A549 (cell line): ENCODE data around the gene VWA5B2. TPM values are rescaled to one million over a fixed set of nuclear protein-coding genes. Genes with fewer than 3 reads are reported as not detected.

Experiments used
- ATAC-seq, 2 experiments: fragments of 200-7000 bp in 1 of 2; fragments of >200 bp in 1 of 2; cut with Nextera tagmentation in 1 of 2; cut with Tn5 transposase in 1 of 2; 3 replicates each; pipeline versions ENCODE4 v1.8.0 to v1.9.1; 2018 to 2020; ENCODE audit warnings: mild to moderate bottlenecking in 1 of 2, moderate library complexity in 1 of 2
- CTCF ChIA-PET: fragments of 300-600 bp; sonication (Branson Sonifier 250); formaldehyde crosslinking; extraction: SDS; loops from one replicate; lab custom pipeline; 2021; ENCODE audit warnings: antibody characterized with exemption, inconsistent platforms; lab: Yijun Ruan, JAX
- POLR2A ChIA-PET: fragments of 350-600 bp; formaldehyde crosslinking; extraction: SDS; loops from one replicate; lab custom pipeline; 2021; ENCODE audit warnings: antibody characterized with exemption, inconsistent platforms; lab: Yijun Ruan, JAX
- DNase-seq, 2 experiments: peaks; one replicate each; pipeline versions ENCODE4 v3.0.0 to v3.0.0-alpha.2; 2011 to 2016; ENCODE audit warnings: low read depth in 1 of 2, low spot score in 1 of 2
- FAIRE-seq: peaks from 2 replicates; lab custom pipeline; 2011; peaks lifted over from hg19 to GRCh38; lab: Jason Lieb, UNC
- H3K27ac ChIP-seq, 2 experiments: fragments of >200 bp; sonication (Bioruptor Twin); formaldehyde crosslinking; 3 replicates each; pipeline ENCODE4 v1.5.1; 2016 to 2017
- H3K4me1 ChIP-seq: fragments of >200 bp; sonication (Bioruptor Twin); formaldehyde crosslinking; 3 replicates; pipeline ENCODE4 v1.6.1; 2016
- H3K4me2 ChIP-seq: fragments of >200 bp; sonication (Bioruptor Twin); formaldehyde crosslinking; 3 replicates; pipeline ENCODE4 v1.6.1; 2016
- H3K4me3 ChIP-seq: fragments of >200 bp; sonication (Bioruptor Twin); formaldehyde crosslinking; 3 replicates; pipeline ENCODE4 v1.5.1; 2016
- H3K9me3 ChIP-seq: fragments of >200 bp; sonication (Bioruptor Twin); formaldehyde crosslinking; 3 replicates; pipeline ENCODE4 v1.6.1; 2016
- BHLHE40 ChIP-seq: IDR thresholded peaks from 2 replicates; pipeline ENCODE4 v1.6.1; 2012; ENCODE audit warnings: low read depth, low read length, inconsistent platforms
- CBX2 ChIP-seq: fragments of 200-600 bp; sonication (generic); IDR thresholded peaks from 2 replicates; pipeline ENCODE4 v1.6.1; 2016; ENCODE audit warnings: low read depth, mild to moderate bottlenecking, borderline replicate concordance
- EP300 ChIP-seq, 2 experiments: fragments of >200 bp; sonication (Bioruptor Twin); formaldehyde crosslinking; IDR thresholded peaks; 2 replicates in 1 of 2; 3 replicates in 1 of 2; pipeline ENCODE4 v1.6.1; 2016 to 2017
- FOSB ChIP-seq: fragments of 250-450 bp; sonication (Bioruptor Pico); IDR thresholded peaks from 2 replicates; pipeline ENCODE4 v1.5.0; 2020; ENCODE audit warnings: mild to moderate bottlenecking, moderate library complexity
- HDAC2 ChIP-seq: fragments of 200-600 bp; sonication (generic); IDR thresholded peaks from 2 replicates; pipeline ENCODE4 v1.6.1; 2016
- HOXA7 ChIP-seq: fragments of 250-450 bp; sonication (Bioruptor Pico); IDR thresholded peaks from 2 replicates; pipeline ENCODE4 v1.5.0; 2020; ENCODE audit warnings: mild to moderate bottlenecking, moderate library complexity
- HOXB5 ChIP-seq: fragments of 250-450 bp; sonication (Bioruptor Pico); IDR thresholded peaks from 2 replicates; pipeline ENCODE4 v1.5.0; 2020; ENCODE audit warnings: mild to moderate bottlenecking, moderate library complexity
- JUN ChIP-seq, 2 experiments: fragments of >200 bp; sonication (Bioruptor Twin); formaldehyde crosslinking; IDR thresholded peaks; 2 replicates in 1 of 2; 3 replicates in 1 of 2; pipeline ENCODE4 v1.6.1; 2016 to 2017
- MAZ ChIP-seq: fragments of 150-350 bp; IDR thresholded peaks from 2 replicates; pipeline ENCODE4 v1.6.1; 2014; ENCODE audit warnings: antibody characterized with exemption, low read depth, low read length, borderline replicate concordance
- MYC ChIP-seq: IDR thresholded peaks from 2 replicates; pipeline ENCODE4 v1.6.1; 2012; ENCODE audit warnings: mild to moderate bottlenecking, inconsistent platforms, low read length, improper control_type of control experiment, borderline replicate concordance
- NR3C1 ChIP-seq: fragments of >200 bp; sonication (Bioruptor Twin); formaldehyde crosslinking; IDR thresholded peaks from 3 replicates; pipeline ENCODE4 v1.6.1; 2017
- PHF8 ChIP-seq: fragments of 200-600 bp; sonication (generic); IDR thresholded peaks from 2 replicates; pipeline ENCODE4 v1.6.1; 2016; ENCODE audit warnings: low read depth, mild to moderate bottlenecking, antibody characterized with exemption, moderate library complexity, borderline replicate concordance
- POLR2A ChIP-seq: IDR thresholded peaks from 2 replicates; pipeline ENCODE4 v1.6.1; 2012; ENCODE audit warnings: mild to moderate bottlenecking, low read length
- POLR2AphosphoS2 ChIP-seq: conservative IDR thresholded peaks from 2 replicates; pipeline ENCODE4 v1.6.1; 2012; ENCODE audit warnings: low read length, improper control_type of control experiment, inconsistent platforms
- RAD21 ChIP-seq, 2 experiments: fragments of >200 bp in 1 of 2; sonication (Bioruptor Twin) in 1 of 2; formaldehyde crosslinking in 1 of 2; IDR thresholded peaks in 1 of 2; conservative IDR thresholded peaks in 1 of 2; 2 replicates in 1 of 2; 3 replicates in 1 of 2; pipeline ENCODE4 v1.6.1; 2012 to 2018; ENCODE audit warnings: inconsistent platforms in 1 of 2
- RCOR1 ChIP-seq: fragments of 150-350 bp; IDR thresholded peaks from 2 replicates; pipeline ENCODE4 v1.6.1; 2014; ENCODE audit warnings: antibody characterized with exemption, low read length, low read depth
- RFX5 ChIP-seq: fragments of 450-650 bp; IDR thresholded peaks from 2 replicates; pipeline ENCODE4 v1.7.1; 2014; ENCODE audit warnings: antibody characterized with exemption, mild to moderate bottlenecking, moderate library complexity
- SMC3 ChIP-seq: fragments of >200 bp; sonication (Bioruptor Twin); formaldehyde crosslinking; IDR thresholded peaks from 3 replicates; pipeline ENCODE4 v1.6.1; 2018; ENCODE audit warnings: inconsistent platforms
- TP53 ChIP-seq: fragments of 250-450 bp; sonication (Bioruptor Pico); IDR thresholded peaks from 2 replicates; pipeline ENCODE4 v1.5.0; 2021; ENCODE audit warnings: mild to moderate bottlenecking, moderate library complexity
- ZNF302 ChIP-seq: fragments of 250-450 bp; sonication (Bioruptor Pico); IDR thresholded peaks from 2 replicates; pipeline ENCODE4 v1.9.0; 2021; ENCODE audit warnings: inconsistent platforms, mild to moderate bottlenecking, moderate library complexity
- ZSCAN20 ChIP-seq: fragments of 250-450 bp; sonication (Bioruptor Pico); IDR thresholded peaks from 2 replicates; pipeline ENCODE4 v1.8.0; 2022; ENCODE audit warnings: mild to moderate bottlenecking, moderate library complexity
- WGBS: methylation state at CpG from one replicate; pipeline ENCODE4 v1.1.6; 2017; ENCODE audit errors: missing lambda C conversion rate; 5-methylcytosine and 5-hydroxymethylcytosine counted together
- polyA plus RNA-seq, 4 experiments: library from polyadenylated mRNA; depleted of rRNA in 3 of 4; stranded (reverse); fragments of >200 nt; fragmentation: RNase III in 1 of 4; extraction: RNeasy Plus Mini Kit Qiagen cat#74134 plus additional on column Dnase treatment in 1 of 4; gene quantifications; 2 replicates in 3 of 4; 3 replicates in 1 of 4; pipeline ENCODE4 v1.2.3, GENCODE V29; 2011 to 2017
- TF ChIP-seq, protein P1 (sequence below): IDR thresholded peaks from 2 replicates; pipeline ENCODE4 v1.6.1; 2012; ENCODE audit warnings: low read depth, borderline replicate concordance
- TF ChIP-seq, protein P2 (sequence below): fragments of >200 bp; sonication (Bioruptor Twin); formaldehyde crosslinking; IDR thresholded peaks from 3 replicates; pipeline ENCODE4 v1.6.1; 2016
- TF ChIP-seq, protein P3 (sequence below): fragments of >200 bp; sonication (Bioruptor Twin); formaldehyde crosslinking; IDR thresholded peaks from 3 replicates; pipeline ENCODE4 v1.5.1; 2016
- TF ChIP-seq, protein P4 (sequence below): IDR thresholded peaks from 2 replicates; pipeline ENCODE4 v1.6.1; 2012
- TF ChIP-seq, protein P5 (sequence below): fragments of 200-600 bp; sonication (generic); IDR thresholded peaks from 2 replicates; pipeline ENCODE4 v1.6.1; 2016; ENCODE audit warnings: antibody characterized with exemption, mild to moderate bottlenecking, moderate library complexity

VWA5B2 gene
- polyA plus RNA-seq, 2 of the 4 experiments (the other 2 are of a cell fraction), result 0.37 to 0.48 TPM

DNA sequence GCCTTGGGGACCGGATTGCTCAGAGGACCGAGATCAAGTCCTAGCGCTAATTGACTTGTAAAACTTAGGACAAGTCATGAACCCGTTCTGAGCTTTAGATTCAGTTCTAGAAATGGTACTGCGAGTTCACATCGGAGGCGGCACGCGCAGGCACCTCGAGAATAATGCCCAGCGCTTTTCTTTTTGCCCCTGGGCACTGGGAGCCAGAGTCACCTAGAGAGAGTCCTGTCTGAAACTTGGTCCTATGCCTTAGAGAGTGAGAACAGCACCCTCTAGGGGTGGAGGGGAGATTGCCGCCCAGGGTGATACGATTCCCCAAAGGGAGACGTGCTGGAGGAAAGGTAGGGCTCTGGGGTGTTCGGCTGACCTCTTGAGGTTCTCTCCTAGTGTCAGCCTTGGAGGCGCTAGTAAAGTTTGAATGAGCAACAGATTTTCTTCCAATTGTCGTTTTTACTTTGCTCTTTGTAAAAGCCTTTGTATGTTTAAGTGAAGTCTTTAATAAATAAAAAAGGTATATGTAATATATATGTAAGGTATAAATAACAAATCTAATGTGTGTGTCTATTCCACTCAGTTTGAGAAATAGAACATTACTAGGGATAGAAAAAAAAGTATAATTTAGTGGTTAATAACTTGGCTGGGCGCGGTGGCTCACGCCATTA lies 20.9 kb downstream of the VWA5B2 start:
- TF ChIP-seq ZSCAN20, result no peak
- no peak for TF ChIP-seq NR3C1
- TF ChIP-seq HDAC2, result no peak
- TF ChIP-seq, protein P1, sequence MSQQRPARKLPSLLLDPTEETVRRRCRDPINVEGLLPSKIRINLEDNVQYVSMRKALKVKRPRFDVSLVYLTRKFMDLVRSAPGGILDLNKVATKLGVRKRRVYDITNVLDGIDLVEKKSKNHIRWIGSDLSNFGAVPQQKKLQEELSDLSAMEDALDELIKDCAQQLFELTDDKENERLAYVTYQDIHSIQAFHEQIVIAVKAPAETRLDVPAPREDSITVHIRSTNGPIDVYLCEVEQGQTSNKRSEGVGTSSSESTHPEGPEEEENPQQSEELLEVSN, result no peak
- no peak for TF ChIP-seq FOSB (CRISPR knock-in tag)
- no peak for TF ChIP-seq POLR2A
- TF ChIP-seq CBX2, result no peak
- TF ChIP-seq, protein P2, sequence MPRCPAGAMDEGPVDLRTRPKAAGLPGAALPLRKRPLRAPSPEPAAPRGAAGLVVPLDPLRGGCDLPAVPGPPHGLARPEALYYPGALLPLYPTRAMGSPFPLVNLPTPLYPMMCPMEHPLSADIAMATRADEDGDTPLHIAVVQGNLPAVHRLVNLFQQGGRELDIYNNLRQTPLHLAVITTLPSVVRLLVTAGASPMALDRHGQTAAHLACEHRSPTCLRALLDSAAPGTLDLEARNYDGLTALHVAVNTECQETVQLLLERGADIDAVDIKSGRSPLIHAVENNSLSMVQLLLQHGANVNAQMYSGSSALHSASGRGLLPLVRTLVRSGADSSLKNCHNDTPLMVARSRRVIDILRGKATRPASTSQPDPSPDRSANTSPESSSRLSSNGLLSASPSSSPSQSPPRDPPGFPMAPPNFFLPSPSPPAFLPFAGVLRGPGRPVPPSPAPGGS, result no peak
- TF ChIP-seq HOXB5 (CRISPR knock-in tag), result no peak
- no peak for TF ChIP-seq ZNF302 (CRISPR knock-in tag)
- no peak for TF ChIP-seq HOXA7 (CRISPR knock-in tag)
- TF ChIP-seq, protein P3, sequence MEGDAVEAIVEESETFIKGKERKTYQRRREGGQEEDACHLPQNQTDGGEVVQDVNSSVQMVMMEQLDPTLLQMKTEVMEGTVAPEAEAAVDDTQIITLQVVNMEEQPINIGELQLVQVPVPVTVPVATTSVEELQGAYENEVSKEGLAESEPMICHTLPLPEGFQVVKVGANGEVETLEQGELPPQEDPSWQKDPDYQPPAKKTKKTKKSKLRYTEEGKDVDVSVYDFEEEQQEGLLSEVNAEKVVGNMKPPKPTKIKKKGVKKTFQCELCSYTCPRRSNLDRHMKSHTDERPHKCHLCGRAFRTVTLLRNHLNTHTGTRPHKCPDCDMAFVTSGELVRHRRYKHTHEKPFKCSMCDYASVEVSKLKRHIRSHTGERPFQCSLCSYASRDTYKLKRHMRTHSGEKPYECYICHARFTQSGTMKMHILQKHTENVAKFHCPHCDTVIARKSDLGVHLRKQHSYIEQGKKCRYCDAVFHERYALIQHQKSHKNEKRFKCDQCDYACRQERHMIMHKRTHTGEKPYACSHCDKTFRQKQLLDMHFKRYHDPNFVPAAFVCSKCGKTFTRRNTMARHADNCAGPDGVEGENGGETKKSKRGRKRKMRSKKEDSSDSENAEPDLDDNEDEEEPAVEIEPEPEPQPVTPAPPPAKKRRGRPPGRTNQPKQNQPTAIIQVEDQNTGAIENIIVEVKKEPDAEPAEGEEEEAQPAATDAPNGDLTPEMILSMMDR, result peak; percentile 73
- TF ChIP-seq MYC, result no peak
- TF ChIP-seq, protein P4, sequence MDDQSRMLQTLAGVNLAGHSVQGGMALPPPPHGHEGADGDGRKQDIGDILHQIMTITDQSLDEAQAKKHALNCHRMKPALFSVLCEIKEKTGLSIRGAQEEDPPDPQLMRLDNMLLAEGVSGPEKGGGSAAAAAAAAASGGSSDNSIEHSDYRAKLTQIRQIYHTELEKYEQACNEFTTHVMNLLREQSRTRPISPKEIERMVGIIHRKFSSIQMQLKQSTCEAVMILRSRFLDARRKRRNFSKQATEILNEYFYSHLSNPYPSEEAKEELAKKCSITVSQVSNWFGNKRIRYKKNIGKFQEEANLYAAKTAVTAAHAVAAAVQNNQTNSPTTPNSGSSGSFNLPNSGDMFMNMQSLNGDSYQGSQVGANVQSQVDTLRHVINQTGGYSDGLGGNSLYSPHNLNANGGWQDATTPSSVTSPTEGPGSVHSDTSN, result no peak
- TF ChIP-seq RAD21 (conservative IDR thresholded peaks at IDR 0.05 in 1 of 2, IDR thresholded peaks at IDR 0.05 in 1 of 2), result peak; percentile 62 to 63
- TF ChIP-seq BHLHE40, result no peak
- TF ChIP-seq SMC3, result peak; percentile 59
- no peak for TF ChIP-seq MAZ
- TF ChIP-seq, protein P5, sequence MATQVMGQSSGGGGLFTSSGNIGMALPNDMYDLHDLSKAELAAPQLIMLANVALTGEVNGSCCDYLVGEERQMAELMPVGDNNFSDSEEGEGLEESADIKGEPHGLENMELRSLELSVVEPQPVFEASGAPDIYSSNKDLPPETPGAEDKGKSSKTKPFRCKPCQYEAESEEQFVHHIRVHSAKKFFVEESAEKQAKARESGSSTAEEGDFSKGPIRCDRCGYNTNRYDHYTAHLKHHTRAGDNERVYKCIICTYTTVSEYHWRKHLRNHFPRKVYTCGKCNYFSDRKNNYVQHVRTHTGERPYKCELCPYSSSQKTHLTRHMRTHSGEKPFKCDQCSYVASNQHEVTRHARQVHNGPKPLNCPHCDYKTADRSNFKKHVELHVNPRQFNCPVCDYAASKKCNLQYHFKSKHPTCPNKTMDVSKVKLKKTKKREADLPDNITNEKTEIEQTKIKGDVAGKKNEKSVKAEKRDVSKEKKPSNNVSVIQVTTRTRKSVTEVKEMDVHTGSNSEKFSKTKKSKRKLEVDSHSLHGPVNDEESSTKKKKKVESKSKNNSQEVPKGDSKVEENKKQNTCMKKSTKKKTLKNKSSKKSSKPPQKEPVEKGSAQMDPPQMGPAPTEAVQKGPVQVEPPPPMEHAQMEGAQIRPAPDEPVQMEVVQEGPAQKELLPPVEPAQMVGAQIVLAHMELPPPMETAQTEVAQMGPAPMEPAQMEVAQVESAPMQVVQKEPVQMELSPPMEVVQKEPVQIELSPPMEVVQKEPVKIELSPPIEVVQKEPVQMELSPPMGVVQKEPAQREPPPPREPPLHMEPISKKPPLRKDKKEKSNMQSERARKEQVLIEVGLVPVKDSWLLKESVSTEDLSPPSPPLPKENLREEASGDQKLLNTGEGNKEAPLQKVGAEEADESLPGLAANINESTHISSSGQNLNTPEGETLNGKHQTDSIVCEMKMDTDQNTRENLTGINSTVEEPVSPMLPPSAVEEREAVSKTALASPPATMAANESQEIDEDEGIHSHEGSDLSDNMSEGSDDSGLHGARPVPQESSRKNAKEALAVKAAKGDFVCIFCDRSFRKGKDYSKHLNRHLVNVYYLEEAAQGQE, result no peak
- no peak for TF ChIP-seq EP300 (IDR thresholded peaks at IDR 0.05)
- no peak for TF ChIP-seq JUN (IDR thresholded peaks at IDR 0.05)
- TF ChIP-seq RCOR1, result no peak
- TF ChIP-seq RFX5, result no peak
- no peak for TF ChIP-seq PHF8
- TF ChIP-seq TP53 (CRISPR knock-in tag), result no peak
- TF ChIP-seq POLR2AphosphoS2, result no peak
- no peak for FAIRE-seq
- ATAC-seq, result peak; percentile 86 to 87
- peak overlapping the region; percentile 79 to 98 for H3K27ac ChIP-seq
- peak overlapping the region; percentile 61 for H3K4me2 ChIP-seq
- ChIA-PET POLR2A (no interaction called here), CTCF (interaction anchor here (0.6 to 1.8 kb wide), 28 partner anchors 10 to 351 kb away, joined by 3 to 27 read pairs (median 4); partner anchors contain the start of genes CAMK2N2 and EIF2B5)
- H3K4me3 ChIP-seq, result peak overlapping the region; percentile 57
- H3K9me3 ChIP-seq, result no peaks in the 10 kb centered on the region
- H3K4me1 ChIP-seq, result peaks cover 8% of the 10 kb centered on the region; the same call in 2 of the 3 replicates
- DNase-seq, result peak; percentile 86 to 90
- 18% methylated on average over 17 of the region's 20 CpGs for WGBS
